WTC11 (cell line): ENCODE measurements around the gene COL4A1. TPM values are rescaled to one million over a fixed set of nuclear protein-coding genes. Genes with fewer than 3 reads are reported as not detected.

Experiments used
- ATAC-seq: fragments of 200-7000 bp; cut with Tn5 transposase; 2 replicates; pipeline ENCODE4 v1.10.0; 2021; ENCODE audit warnings: mild to moderate bottlenecking, moderate library complexity
- CTCF ChIA-PET: fragments of 300-600 bp; sonication (Branson Sonifier 250); formaldehyde crosslinking; loops from one replicate; lab custom pipeline; 2021; ENCODE audit warnings: antibody characterized with exemption; lab: Charles Lee
- POLR2A ChIA-PET: fragments of 350-600 bp; sonication (Branson Sonifier 250); formaldehyde crosslinking; loops from one replicate; lab custom pipeline; 2021; ENCODE audit warnings: antibody characterized with exemption; lab: Charles Lee
- DNase-seq: peaks from one replicate; pipeline ENCODE4 v3.0.0; 2021; ENCODE audit warnings: low spot score
- H3K27ac Mint-ChIP-seq: 2 replicates; pipeline ENCODE4 v1.8.0; 2021; ENCODE audit warnings: mixed read lengths
- H3K27me3 Mint-ChIP-seq: 2 replicates; pipeline ENCODE4 v1.8.0; 2021; ENCODE audit warnings: low read depth, mild to moderate bottlenecking, moderate library complexity, mixed read lengths
- H3K36me3 Mint-ChIP-seq: 2 replicates; pipeline ENCODE4 v1.8.0; 2021; ENCODE audit warnings: mixed read lengths
- H3K4me1 Mint-ChIP-seq: 2 replicates; pipeline ENCODE4 v1.8.0; 2022; ENCODE audit warnings: mixed read lengths
- H3K4me3 Mint-ChIP-seq: 2 replicates; pipeline ENCODE4 v1.8.0; 2021; ENCODE audit warnings: mild to moderate bottlenecking, moderate library complexity, mixed read lengths
- H3K9me3 Mint-ChIP-seq: 2 replicates; pipeline ENCODE4 v1.8.0; 2021; ENCODE audit warnings: mixed read lengths
- AR ChIP-seq: fragments of 250-450 bp; sonication (Bioruptor Pico); IDR thresholded peaks from 2 replicates; pipeline ENCODE4 v1.9.0; 2021; ENCODE audit warnings: mild to moderate bottlenecking
- ELF4 ChIP-seq: sonication (generic); formaldehyde crosslinking; IDR thresholded peaks from 2 replicates; pipeline ENCODE4 v1.8.1; 2022; ENCODE audit warnings: low read depth, mild to moderate bottlenecking, moderate library complexity, missing genetic modification reagents
- EMX1 ChIP-seq: fragments of 250-450 bp; sonication (Bioruptor Pico); IDR thresholded peaks from 2 replicates; pipeline ENCODE4 v1.8.0; 2021; ENCODE audit warnings: mild to moderate bottlenecking
- ERG ChIP-seq: fragments of 250-450 bp; sonication (Bioruptor Pico); IDR thresholded peaks from 2 replicates; pipeline ENCODE4 v1.8.0; 2021; ENCODE audit warnings: mild to moderate bottlenecking
- FOXK1 ChIP-seq: sonication (generic); formaldehyde crosslinking; IDR thresholded peaks from 2 replicates; pipeline ENCODE4 v1.8.0; 2022; ENCODE audit warnings: mild to moderate bottlenecking, moderate library complexity, missing genetic modification reagents
- IRF2 ChIP-seq: sonication (generic); formaldehyde crosslinking; IDR thresholded peaks from 2 replicates; pipeline ENCODE4 v1.8.0; 2022; ENCODE audit warnings: low read depth, missing genetic modification reagents, borderline replicate concordance
- JUN ChIP-seq: sonication (generic); formaldehyde crosslinking; IDR thresholded peaks from 2 replicates; pipeline ENCODE4 v1.8.0; 2023; ENCODE audit warnings: mild to moderate bottlenecking, missing genetic modification reagents
- MAX ChIP-seq: sonication (generic); formaldehyde crosslinking; IDR thresholded peaks from 2 replicates; pipeline ENCODE4 v1.8.0; 2022; ENCODE audit warnings: mild to moderate bottlenecking, missing genetic modification reagents
- MLX ChIP-seq: sonication (generic); formaldehyde crosslinking; IDR thresholded peaks from 2 replicates; pipeline ENCODE4 v1.8.1; 2023; ENCODE audit warnings: mild to moderate bottlenecking, missing genetic modification reagents, moderate library complexity
- NFATC4 ChIP-seq: fragments of 250-450 bp; sonication (Bioruptor Pico); IDR thresholded peaks from 2 replicates; pipeline ENCODE4 v1.9.0; 2021; ENCODE audit warnings: mild to moderate bottlenecking
- NFYB ChIP-seq: sonication (generic); formaldehyde crosslinking; conservative IDR thresholded peaks from 2 replicates; pipeline ENCODE4 v1.8.0; 2022; ENCODE audit warnings: low read depth, missing genetic modification reagents
- NR1H2 ChIP-seq: sonication (generic); formaldehyde crosslinking; IDR thresholded peaks from 2 replicates; pipeline ENCODE4 v1.9.0; 2021; ENCODE audit warnings: mild to moderate bottlenecking, moderate library complexity, missing genetic modification reagents
- PREB ChIP-seq: sonication (generic); formaldehyde crosslinking; IDR thresholded peaks from 2 replicates; pipeline ENCODE4 v1.8.1; 2022; ENCODE audit warnings: mild to moderate bottlenecking, missing genetic modification reagents, moderate library complexity, borderline replicate concordance
- RELA ChIP-seq: sonication (generic); formaldehyde crosslinking; IDR thresholded peaks from 2 replicates; pipeline ENCODE4 v1.8.1; 2022; ENCODE audit warnings: missing genetic modification reagents, mild to moderate bottlenecking, borderline replicate concordance
- TEAD4 ChIP-seq: sonication (generic); formaldehyde crosslinking; IDR thresholded peaks from 2 replicates; pipeline ENCODE4 v1.8.0; 2022; ENCODE audit warnings: mild to moderate bottlenecking, missing genetic modification reagents
- USF2 ChIP-seq: sonication (generic); formaldehyde crosslinking; IDR thresholded peaks from 2 replicates; pipeline ENCODE4 v1.8.1; 2023; ENCODE audit warnings: mild to moderate bottlenecking, missing genetic modification reagents, moderate library complexity
- ZNF138 ChIP-seq: sonication (generic); formaldehyde crosslinking; conservative IDR thresholded peaks from 2 replicates; pipeline ENCODE4 v1.8.1; 2022; ENCODE audit warnings: mild to moderate bottlenecking, moderate library complexity, missing genetic modification reagents
- ZNF263 ChIP-seq: sonication (generic); formaldehyde crosslinking; IDR thresholded peaks from 2 replicates; pipeline ENCODE4 v1.8.1; 2022; ENCODE audit warnings: low read depth, mild to moderate bottlenecking, moderate library complexity, missing genetic modification reagents
- ZNF281 ChIP-seq: sonication (generic); formaldehyde crosslinking; IDR thresholded peaks from 2 replicates; pipeline ENCODE4 v1.8.0; 2023; ENCODE audit warnings: mild to moderate bottlenecking, missing genetic modification reagents
- ZNF671 ChIP-seq: fragments of 250-450 bp; sonication (Bioruptor Pico); IDR thresholded peaks from 2 replicates; pipeline ENCODE4 v1.8.0; 2021; ENCODE audit warnings: mild to moderate bottlenecking
- total RNA-seq: library from RNA; stranded (reverse); gene quantifications from 3 replicates; pipeline ENCODE4 v1.2.3, GENCODE V29; 2021

Gene COL4A1
- total RNA-seq, 1 experiment from 2014 or later: 89.6 TPM

GRCh38 chr13:110177790-110178189 lies 129.2 kb downstream of the COL4A1 start:
- Mint-ChIP-seq H3K9me3 (peaks cover 7% of the 10 kb centered on the region), H3K36me3 (peaks cover 66% of the 10 kb centered on the region), H3K27me3 (no peaks in the 10 kb centered on the region), H3K27ac (no peak overlapping the region), H3K4me3 (no peak overlapping the region), H3K4me1 (peaks cover 12% of the 10 kb centered on the region)
- ChIA-PET CTCF (no interaction called here), POLR2A (no interaction called here)
- no peak for ATAC-seq
- TF ChIP-seq RELA (CRISPR knock-in tag) (no peak), ELF4 (no peak), MLX (CRISPR knock-in tag) (no peak), USF2 (CRISPR knock-in tag) (no peak), ZNF671 (CRISPR knock-in tag) (no peak), NR1H2 (CRISPR knock-in tag) (no peak), ZNF263 (CRISPR knock-in tag) (no peak)
- no peak for DNase-seq

GRCh38 chr13:110176431-110176830 lies 130.5 kb downstream of the COL4A1 start:
- no peak for DNase-seq
- H3K27ac Mint-ChIP-seq: no peak overlapping the region
- H3K9me3 Mint-ChIP-seq: peaks cover 8% of the 10 kb centered on the region
- H3K36me3 Mint-ChIP-seq: peaks cover 65% of the 10 kb centered on the region
- no peak for ATAC-seq
- H3K4me1 Mint-ChIP-seq: peaks cover 12% of the 10 kb centered on the region
- ChIA-PET POLR2A (no interaction called here), CTCF (no interaction called here)
- H3K27me3 Mint-ChIP-seq: no peaks in the 10 kb centered on the region
- TF ChIP-seq ERG (CRISPR knock-in tag) (no peak), IRF2 (CRISPR knock-in tag) (no peak)
- no peak overlapping the region for H3K4me3 Mint-ChIP-seq

- DNase-seq (no peak), ATAC-seq (no peak)
- Mint-ChIP-seq H3K4me3 (no peak overlapping the region), H3K4me1 (peaks cover 4% of the 10 kb centered on the region; the same call in 1 of the 2 replicates), H3K9me3 (peaks cover 8% of the 10 kb centered on the region), H3K27me3 (no peaks in the 10 kb centered on the region), H3K27ac (no peak overlapping the region), H3K36me3 (peaks cover 58% of the 10 kb centered on the region)
- no peak for TF ChIP-seq EMX1 (CRISPR knock-in tag)
- no peak for TF ChIP-seq TEAD4 (CRISPR knock-in tag)
- TF ChIP-seq JUN (CRISPR knock-in tag): no peak
- POLR2A ChIA-PET: no interaction called here
- CTCF ChIA-PET: no interaction called here
Observed at GRCh38 chr13:110173247-110173818, 133.6 kb downstream of the COL4A1 start.

- Mint-ChIP-seq H3K4me1 (peaks cover 4% of the 10 kb centered on the region; the same call in 1 of the 2 replicates), H3K27me3 (no peaks in the 10 kb centered on the region), H3K27ac (no peak overlapping the region), H3K36me3 (peaks cover 38% of the 10 kb centered on the region), H3K9me3 (peaks cover 8% of the 10 kb centered on the region), H3K4me3 (no peak overlapping the region)
- ChIA-PET CTCF (no interaction called here), POLR2A (no interaction called here)
- ATAC-seq (no peak), DNase-seq (no peak)
- TF ChIP-seq NFATC4: no peak
- no peak for TF ChIP-seq ZNF281 (CRISPR knock-in tag)
- no peak for TF ChIP-seq ZNF138 (CRISPR knock-in tag)
- no peak for TF ChIP-seq PREB
- TF ChIP-seq FOXK1 (CRISPR knock-in tag): no peak
- TF ChIP-seq ELF4: no peak
- TF ChIP-seq MAX (CRISPR knock-in tag): no peak
- TF ChIP-seq ZNF671 (CRISPR knock-in tag): no peak
- no peak for TF ChIP-seq NFYB
- no peak for TF ChIP-seq AR (CRISPR knock-in tag)
Observed at GRCh38 chr13:110170882-110171281, 136.1 kb downstream of the COL4A1 start.
